SK-N-SH treated with all-trans-retinoic acid at 6 μM for 48 hours (cell line): ENCODE data around the gene PPP6C.

Source experiments
- CSRNP3 ChIP-seq: fragments of 250-450 bp; sonication (Bioruptor Pico); IDR thresholded peaks from 2 replicates; pipeline ENCODE4 v1.5.1; 2021; ENCODE audit warnings: mild to moderate bottlenecking, moderate library complexity
- ISL1 ChIP-seq: fragments of 250-450 bp; sonication (Bioruptor Pico); IDR thresholded peaks from 2 replicates; pipeline ENCODE4 v2.1.2; 2022; ENCODE audit warnings: mild to moderate bottlenecking, moderate library complexity
- PATZ1 ChIP-seq: fragments of 250-450 bp; sonication (Bioruptor Pico); IDR thresholded peaks from 2 replicates; pipeline ENCODE4 v1.8.0; 2020; ENCODE audit warnings: mild to moderate bottlenecking, moderate library complexity, borderline replicate concordance
- RARB ChIP-seq: fragments of 250-450 bp; sonication (Bioruptor Pico); IDR thresholded peaks from 2 replicates; pipeline ENCODE4 v1.8.0; 2021; ENCODE audit warnings: mild to moderate bottlenecking, moderate library complexity
- ZFP3 ChIP-seq: fragments of 250-450 bp; sonication (Bioruptor Pico); IDR thresholded peaks from 2 replicates; pipeline ENCODE4 v1.5.0; 2020; ENCODE audit warnings: mild to moderate bottlenecking, moderate library complexity
- ZNF565 ChIP-seq: fragments of 450-650 bp; formaldehyde crosslinking; conservative IDR thresholded peaks from 2 replicates; pipeline ENCODE4 v1.5.0; 2020; ENCODE audit warnings: low read depth, mild to moderate bottlenecking, moderate library complexity
- ZNF70 ChIP-seq: fragments of 450-650 bp; formaldehyde crosslinking; IDR thresholded peaks from 2 replicates; pipeline ENCODE4 v1.5.0; 2020; ENCODE audit warnings: mild to moderate bottlenecking, moderate library complexity
- TF ChIP-seq, protein P1 (sequence below): fragments of 250-450 bp; sonication (Bioruptor Pico); IDR thresholded peaks from 2 replicates; pipeline ENCODE4 v1.5.0; 2020; ENCODE audit warnings: mild to moderate bottlenecking, moderate library complexity

DNA sequence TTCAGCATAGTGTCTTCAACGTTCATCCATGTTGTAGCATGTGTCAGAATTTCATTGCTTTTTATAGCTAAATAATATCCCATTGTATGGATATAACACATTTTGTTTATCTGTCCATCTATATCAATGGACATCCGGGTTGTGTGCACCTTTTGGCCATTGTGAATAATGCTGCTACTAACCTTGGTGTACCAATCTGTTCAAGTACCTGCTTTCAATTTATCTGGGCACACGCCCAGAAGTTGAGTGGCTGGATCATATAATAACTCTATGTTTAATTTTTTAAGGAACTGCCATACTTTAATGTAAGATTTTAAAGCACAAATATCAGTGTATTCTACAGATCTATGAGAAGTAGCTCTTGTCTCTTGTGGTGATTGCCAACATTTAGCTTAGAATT is 89.8 kb downstream of the PPP6C start:
- TF ChIP-seq PATZ1 (CRISPR knock-in tag): no peak
- TF ChIP-seq, protein P1, sequence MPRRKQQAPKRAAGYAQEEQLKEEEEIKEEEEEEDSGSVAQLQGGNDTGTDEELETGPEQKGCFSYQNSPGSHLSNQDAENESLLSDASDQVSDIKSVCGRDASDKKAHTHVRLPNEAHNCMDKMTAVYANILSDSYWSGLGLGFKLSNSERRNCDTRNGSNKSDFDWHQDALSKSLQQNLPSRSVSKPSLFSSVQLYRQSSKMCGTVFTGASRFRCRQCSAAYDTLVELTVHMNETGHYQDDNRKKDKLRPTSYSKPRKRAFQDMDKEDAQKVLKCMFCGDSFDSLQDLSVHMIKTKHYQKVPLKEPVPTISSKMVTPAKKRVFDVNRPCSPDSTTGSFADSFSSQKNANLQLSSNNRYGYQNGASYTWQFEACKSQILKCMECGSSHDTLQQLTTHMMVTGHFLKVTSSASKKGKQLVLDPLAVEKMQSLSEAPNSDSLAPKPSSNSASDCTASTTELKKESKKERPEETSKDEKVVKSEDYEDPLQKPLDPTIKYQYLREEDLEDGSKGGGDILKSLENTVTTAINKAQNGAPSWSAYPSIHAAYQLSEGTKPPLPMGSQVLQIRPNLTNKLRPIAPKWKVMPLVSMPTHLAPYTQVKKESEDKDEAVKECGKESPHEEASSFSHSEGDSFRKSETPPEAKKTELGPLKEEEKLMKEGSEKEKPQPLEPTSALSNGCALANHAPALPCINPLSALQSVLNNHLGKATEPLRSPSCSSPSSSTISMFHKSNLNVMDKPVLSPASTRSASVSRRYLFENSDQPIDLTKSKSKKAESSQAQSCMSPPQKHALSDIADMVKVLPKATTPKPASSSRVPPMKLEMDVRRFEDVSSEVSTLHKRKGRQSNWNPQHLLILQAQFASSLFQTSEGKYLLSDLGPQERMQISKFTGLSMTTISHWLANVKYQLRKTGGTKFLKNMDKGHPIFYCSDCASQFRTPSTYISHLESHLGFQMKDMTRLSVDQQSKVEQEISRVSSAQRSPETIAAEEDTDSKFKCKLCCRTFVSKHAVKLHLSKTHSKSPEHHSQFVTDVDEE (CRISPR knock-in tag): no peak
- TF ChIP-seq ZFP3 (CRISPR knock-in tag): no peak
- TF ChIP-seq ZNF70: no peak
- TF ChIP-seq ISL1 (CRISPR knock-in tag): no peak
- no peak for TF ChIP-seq RARB
- no peak for TF ChIP-seq ZNF565 (CRISPR knock-in tag)
- TF ChIP-seq CSRNP3 (CRISPR knock-in tag): no peak
